SK-N-SH (cell line): ENCODE data around the gene TBC1D16. TPM values are rescaled to one million over a fixed set of nuclear protein-coding genes. Genes with fewer than 3 reads are reported as not detected.

Source experiments
- CTCF ChIA-PET: fragments of 300-600, 350-600 bp; formaldehyde crosslinking; extraction: SDS; loops from one replicate; lab custom pipeline; 2021; lab: Yijun Ruan, JAX
- POLR2A ChIA-PET: fragments of 350-600 bp; sonication (Branson Sonifier 250); formaldehyde crosslinking; extraction: SDS; loops from one replicate; lab custom pipeline; 2020; ENCODE audit warnings: antibody characterized with exemption, inconsistent platforms; lab: Yijun Ruan, JAX
- DNase-seq: peaks from one replicate; pipeline ENCODE4 v3.0.0; 2012
- H2AFZ ChIP-seq: fragments of 200-600 bp; sonication (generic); 2 replicates; pipeline ENCODE4 v1.8.1; 2016; ENCODE audit warnings: antibody characterized with exemption, mild to moderate bottlenecking, low read depth
- H3F3A ChIP-seq: fragments of 200-600 bp; sonication (generic); replicated peaks from 2 replicates; pipeline ENCODE3; 2016; ENCODE audit warnings: antibody characterized with exemption, mild to moderate bottlenecking; ENCODE audit not compliant: insufficient read depth
- H3K27ac ChIP-seq, 2 experiments: fragments of 200-500 bp in 1 of 2; fragments of 200-600 bp in 1 of 2; sonication (Bioruptor generic) in 1 of 2; sonication (generic), shearing (Covaris generic) in 1 of 2; 2 replicates each; pipeline versions ENCODE4 v1.5.1 to v1.6.1; 2014 to 2016; ENCODE audit warnings: low read depth in 2 of 2, inconsistent platforms in 1 of 2, low read length in 1 of 2, mild to moderate bottlenecking in 1 of 2, mixed read lengths in 1 of 2
- H3K27me3 ChIP-seq: fragments of 200-600 bp; sonication (generic), shearing (Covaris generic); 2 replicates; pipeline ENCODE4 v1.6.1; 2016; ENCODE audit warnings: mixed run types; ENCODE audit not compliant: insufficient read depth
- H3K36me3 ChIP-seq, 2 experiments: fragments of 200-500 bp in 1 of 2; fragments of 200-600 bp in 1 of 2; sonication (Bioruptor generic) in 1 of 2; sonication (generic) in 1 of 2; replicated peaks in 1 of 2; 2 replicates each; pipeline versions ENCODE3 to v1.5.1; 2014 to 2016; ENCODE audit warnings: low read length in 1 of 2, mild to moderate bottlenecking in 1 of 2; ENCODE audit not compliant: insufficient read depth in 2 of 2, control insufficient read depth in 1 of 2
- H3K4me1 ChIP-seq, 2 experiments: fragments of 200-500 bp in 1 of 2; fragments of 200-600 bp in 1 of 2; sonication (Bioruptor generic) in 1 of 2; sonication (generic), shearing (Covaris generic) in 1 of 2; 2 replicates each; pipeline versions ENCODE4 v1.5.1 to v1.6.1; 2014 to 2016; ENCODE audit warnings: low read depth in 1 of 2, low read length in 1 of 2, mixed run types in 1 of 2; ENCODE audit not compliant: insufficient read depth in 2 of 2, control insufficient read depth in 1 of 2
- H3K4me2 ChIP-seq: fragments of 200-600 bp; sonication (generic), shearing (Covaris generic); 2 replicates; pipeline ENCODE4 v1.6.1; 2017; ENCODE audit warnings: mixed run types
- H3K4me3 ChIP-seq, 2 experiments: fragments of 200-500 bp in 1 of 2; fragments of 200-600 bp in 1 of 2; sonication (Bioruptor generic) in 1 of 2; sonication (generic), shearing (Covaris generic) in 1 of 2; 2 replicates each; pipeline versions ENCODE4 v1.5.1 to v1.8.1; 2014 to 2016; ENCODE audit warnings: low read depth in 2 of 2, inconsistent platforms in 1 of 2, low read length in 1 of 2, mild to moderate bottlenecking in 1 of 2, mixed read lengths in 1 of 2, moderate library complexity in 1 of 2
- H3K79me2 ChIP-seq: fragments of 200-600 bp; sonication (generic); 2 replicates; pipeline ENCODE4 v1.8.1; 2017; ENCODE audit warnings: mild to moderate bottlenecking; ENCODE audit not compliant: insufficient read depth
- H3K9ac ChIP-seq: fragments of 200-600 bp; sonication (generic); 2 replicates; pipeline ENCODE4 v1.6.1; 2017; ENCODE audit warnings: mixed run types
- H3K9me2 ChIP-seq: fragments of 200-600 bp; sonication (generic); 2 replicates; pipeline ENCODE4 v1.6.1; 2017; ENCODE audit warnings: mixed run types
- H3K9me3 ChIP-seq: fragments of 200-600 bp; sonication (generic); 2 replicates; pipeline ENCODE4 v1.6.1; 2017; ENCODE audit warnings: mixed run types, mild to moderate bottlenecking, moderate library complexity
- H4K20me1 ChIP-seq: fragments of 200-600 bp; sonication (generic); 2 replicates; pipeline ENCODE4 v1.6.1; 2017; ENCODE audit warnings: mild to moderate bottlenecking, mixed run types; ENCODE audit not compliant: insufficient read depth
- ELF1 ChIP-seq: IDR thresholded peaks from 2 replicates; pipeline ENCODE4 v1.4.0; 2012
- EZH2phosphoT487 ChIP-seq: fragments of 200-600 bp; sonication (generic); IDR thresholded peaks from 2 replicates; pipeline ENCODE4 v1.6.1; 2017; ENCODE audit warnings: low read depth, mixed run types, mild to moderate bottlenecking, antibody characterized with exemption, moderate library complexity, borderline replicate concordance
- FOSL2 ChIP-seq: IDR thresholded peaks from 2 replicates; pipeline ENCODE4 v1.4.0; 2012; ENCODE audit warnings: low read depth, mild to moderate bottlenecking, moderate library complexity, borderline replicate concordance
- GABPA ChIP-seq: IDR thresholded peaks from 2 replicates; pipeline ENCODE4 v1.4.0; 2012; ENCODE audit warnings: low read depth, mild to moderate bottlenecking
- MXI1 ChIP-seq: IDR thresholded peaks from 2 replicates; pipeline ENCODE4 v1.6.1; 2012; ENCODE audit warnings: mild to moderate bottlenecking, low read depth, low read length, improper control_type of control experiment
- NFIC ChIP-seq: IDR thresholded peaks from 2 replicates; pipeline ENCODE4 v1.4.0; 2012; ENCODE audit warnings: borderline replicate concordance
- NRF1 ChIP-seq: IDR thresholded peaks from 2 replicates; pipeline ENCODE4 v1.6.1; 2012; ENCODE audit warnings: low read depth, mild to moderate bottlenecking, low read length
- POLR2AphosphoS5 ChIP-seq: IDR thresholded peaks from 2 replicates; pipeline ENCODE4 v1.6.1; 2012; ENCODE audit warnings: low read depth, low read length
- RXRA ChIP-seq: IDR thresholded peaks from 2 replicates; pipeline ENCODE4 v1.4.0; 2012; ENCODE audit warnings: low read depth, mild to moderate bottlenecking, borderline replicate concordance
- SIN3A ChIP-seq: IDR thresholded peaks from 2 replicates; pipeline ENCODE4 v1.6.1; 2012; ENCODE audit warnings: low read depth, mild to moderate bottlenecking, low read length, moderate library complexity, borderline replicate concordance
- SMC3 ChIP-seq: IDR thresholded peaks from 2 replicates; pipeline ENCODE4 v1.6.1; 2012; ENCODE audit warnings: low read depth, low read length, improper control_type of control experiment
- TAF1 ChIP-seq: IDR thresholded peaks from 2 replicates; pipeline ENCODE4 v1.6.1; 2012; ENCODE audit warnings: low read depth, mild to moderate bottlenecking, low read length, moderate library complexity, borderline replicate concordance
- TCF12 ChIP-seq: IDR thresholded peaks from 2 replicates; pipeline ENCODE4 v1.4.0; 2012
- WGBS: methylation state at CpG from one replicate; pipeline ENCODE4 v1.1.6; 2017; ENCODE audit warnings: low lambda C conversion rate; 5-methylcytosine and 5-hydroxymethylcytosine counted together
- polyA plus RNA-seq, 3 experiments: library from polyadenylated mRNA; depleted of rRNA; stranded (reverse); fragments of >200 nt; gene quantifications; 2 replicates each; pipeline ENCODE4 v1.2.3, GENCODE V29; 2012
- TF ChIP-seq, protein P1 (sequence below): IDR thresholded peaks from 2 replicates; pipeline ENCODE4 v1.6.1; 2012; ENCODE audit warnings: mild to moderate bottlenecking, low read depth, low read length, moderate library complexity
- TF ChIP-seq, protein P2 (sequence below): fragments of 150-350 bp; IDR thresholded peaks from 2 replicates; pipeline ENCODE4 v1.6.1; 2017; ENCODE audit warnings: antibody characterized with exemption, low read length, low read depth, borderline replicate concordance
- TF ChIP-seq, protein P3 (sequence below): IDR thresholded peaks from 2 replicates; pipeline ENCODE4 v1.4.0; 2012; ENCODE audit warnings: low read depth
- TF ChIP-seq, protein P4 (sequence below): IDR thresholded peaks from 2 replicates; pipeline ENCODE4 v1.4.0; 2012; ENCODE audit warnings: low read depth, borderline replicate concordance
- TF ChIP-seq, protein P5 (sequence below): IDR thresholded peaks from 2 replicates; pipeline ENCODE4; 2012
- TF ChIP-seq, protein P6 (sequence below): fragments of 200-600 bp; sonication (generic); IDR thresholded peaks from 2 replicates; pipeline ENCODE4 v1.6.1; 2017; ENCODE audit warnings: antibody characterized with exemption, mild to moderate bottlenecking, moderate library complexity

The TBC1D16 gene
- polyA plus RNA-seq, 1 of the 3 experiments (the other 2 are of a cell fraction) = 14.5 TPM

DNA sequence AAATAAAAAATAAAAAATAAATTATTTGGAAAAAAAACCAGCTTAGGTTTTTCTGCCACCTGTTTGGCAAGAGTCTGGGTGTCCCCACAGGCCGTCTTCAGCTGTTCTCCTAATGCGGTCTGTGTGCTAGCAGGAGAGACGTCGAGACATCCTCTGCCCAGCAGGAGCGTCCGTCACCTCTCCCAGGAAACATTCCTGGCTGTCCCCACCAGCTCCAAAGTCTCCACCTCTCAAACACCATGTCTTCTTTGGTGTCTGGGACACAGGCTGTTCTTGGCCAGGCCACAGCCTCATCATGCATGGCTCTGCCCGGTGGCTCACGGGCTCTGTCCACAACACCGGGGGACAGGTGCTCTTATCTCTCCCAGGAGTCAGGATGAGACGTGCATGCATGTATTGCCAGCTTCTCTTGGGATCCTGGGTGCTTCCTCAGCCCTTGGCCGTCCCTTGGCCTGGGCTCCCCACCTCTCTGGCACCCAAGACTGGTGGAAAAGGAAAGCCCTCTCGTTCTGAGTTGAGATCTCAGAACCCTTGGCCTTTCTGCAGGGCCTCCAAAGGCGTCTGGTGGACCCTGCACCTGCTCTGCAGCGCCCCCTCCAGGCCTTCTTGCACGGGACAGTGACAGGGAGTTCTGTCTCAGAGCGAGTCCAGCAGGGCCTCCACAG lies 111.6 kb downstream of the TBC1D16 start (continued):
- TF ChIP-seq, protein P1, sequence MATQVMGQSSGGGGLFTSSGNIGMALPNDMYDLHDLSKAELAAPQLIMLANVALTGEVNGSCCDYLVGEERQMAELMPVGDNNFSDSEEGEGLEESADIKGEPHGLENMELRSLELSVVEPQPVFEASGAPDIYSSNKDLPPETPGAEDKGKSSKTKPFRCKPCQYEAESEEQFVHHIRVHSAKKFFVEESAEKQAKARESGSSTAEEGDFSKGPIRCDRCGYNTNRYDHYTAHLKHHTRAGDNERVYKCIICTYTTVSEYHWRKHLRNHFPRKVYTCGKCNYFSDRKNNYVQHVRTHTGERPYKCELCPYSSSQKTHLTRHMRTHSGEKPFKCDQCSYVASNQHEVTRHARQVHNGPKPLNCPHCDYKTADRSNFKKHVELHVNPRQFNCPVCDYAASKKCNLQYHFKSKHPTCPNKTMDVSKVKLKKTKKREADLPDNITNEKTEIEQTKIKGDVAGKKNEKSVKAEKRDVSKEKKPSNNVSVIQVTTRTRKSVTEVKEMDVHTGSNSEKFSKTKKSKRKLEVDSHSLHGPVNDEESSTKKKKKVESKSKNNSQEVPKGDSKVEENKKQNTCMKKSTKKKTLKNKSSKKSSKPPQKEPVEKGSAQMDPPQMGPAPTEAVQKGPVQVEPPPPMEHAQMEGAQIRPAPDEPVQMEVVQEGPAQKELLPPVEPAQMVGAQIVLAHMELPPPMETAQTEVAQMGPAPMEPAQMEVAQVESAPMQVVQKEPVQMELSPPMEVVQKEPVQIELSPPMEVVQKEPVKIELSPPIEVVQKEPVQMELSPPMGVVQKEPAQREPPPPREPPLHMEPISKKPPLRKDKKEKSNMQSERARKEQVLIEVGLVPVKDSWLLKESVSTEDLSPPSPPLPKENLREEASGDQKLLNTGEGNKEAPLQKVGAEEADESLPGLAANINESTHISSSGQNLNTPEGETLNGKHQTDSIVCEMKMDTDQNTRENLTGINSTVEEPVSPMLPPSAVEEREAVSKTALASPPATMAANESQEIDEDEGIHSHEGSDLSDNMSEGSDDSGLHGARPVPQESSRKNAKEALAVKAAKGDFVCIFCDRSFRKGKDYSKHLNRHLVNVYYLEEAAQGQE = no peak
- TF ChIP-seq SIN3A = no peak
- TF ChIP-seq ELF1 = no peak
- TF ChIP-seq NFIC = no peak
- peak; percentile 53 for TF ChIP-seq SMC3
- TF ChIP-seq, protein P2, sequence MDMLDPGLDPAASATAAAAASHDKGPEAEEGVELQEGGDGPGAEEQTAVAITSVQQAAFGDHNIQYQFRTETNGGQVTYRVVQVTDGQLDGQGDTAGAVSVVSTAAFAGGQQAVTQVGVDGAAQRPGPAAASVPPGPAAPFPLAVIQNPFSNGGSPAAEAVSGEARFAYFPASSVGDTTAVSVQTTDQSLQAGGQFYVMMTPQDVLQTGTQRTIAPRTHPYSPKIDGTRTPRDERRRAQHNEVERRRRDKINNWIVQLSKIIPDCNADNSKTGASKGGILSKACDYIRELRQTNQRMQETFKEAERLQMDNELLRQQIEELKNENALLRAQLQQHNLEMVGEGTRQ = no peak
- TF ChIP-seq TAF1 = no peak
- no peak for TF ChIP-seq RXRA
- no peak for TF ChIP-seq TCF12
- no peak for TF ChIP-seq FOSL2
- TF ChIP-seq, protein P3, sequence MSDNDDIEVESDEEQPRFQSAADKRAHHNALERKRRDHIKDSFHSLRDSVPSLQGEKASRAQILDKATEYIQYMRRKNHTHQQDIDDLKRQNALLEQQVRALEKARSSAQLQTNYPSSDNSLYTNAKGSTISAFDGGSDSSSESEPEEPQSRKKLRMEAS = no peak
- TF ChIP-seq GABPA = no peak
- TF ChIP-seq MXI1 = no peak
- TF ChIP-seq EZH2phosphoT487 = no peak

DNA sequence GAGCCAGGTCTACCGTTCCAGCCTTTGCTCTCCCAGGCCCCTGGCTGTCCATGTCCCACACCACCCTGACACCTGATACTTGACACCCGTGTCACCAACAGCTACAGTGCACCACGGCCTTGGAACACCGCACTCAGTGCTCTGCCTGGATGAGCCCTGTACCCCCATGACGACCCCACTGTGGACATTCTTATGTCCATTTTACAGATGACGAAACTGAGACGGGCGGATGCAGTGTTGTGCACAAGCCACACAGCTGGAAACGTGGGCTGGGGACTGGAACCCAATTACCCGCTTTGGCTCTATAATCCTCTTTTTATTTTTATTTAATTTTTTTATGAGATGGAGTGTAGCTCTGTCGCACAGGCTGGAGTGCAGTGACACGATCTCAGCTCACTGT lies 112.9 kb downstream of the TBC1D16 start:
- Histone ChIP-seq H3K9ac (no peak overlapping the region), H3K79me2 (no peaks in the 10 kb centered on the region), H3K27ac (no peak overlapping the region), H3K4me1 (peaks cover 9 to 27% of the 10 kb centered on the region in 2 experiments; a peak in 2 of 4 replicates), H3K9me3 (no peaks in the 10 kb centered on the region), H3K9me2 (no peaks in the 10 kb centered on the region), H3K36me3 (no peaks in the 10 kb centered on the region), H3K4me3 (no peak overlapping the region), H3F3A (no peaks in the 10 kb centered on the region), H3K27me3 (no peaks in the 10 kb centered on the region), H3K4me2 (no peak overlapping the region), H4K20me1 (no peaks in the 10 kb centered on the region), H2AFZ (no peak overlapping the region)
- 81% methylated on average over 12 of the region's 12 CpGs for WGBS
- CTCF ChIA-PET = interaction anchor here (0.7 to 14.1 kb wide), 9 partner anchors 9 to 181 kb away, joined by 3 to 182 read pairs (median 5); partner anchors contain the start of gene CBX4
- DNase-seq = no peak
- POLR2A ChIA-PET = interaction anchor here (0.7 kb wide), 1 partner anchor 56 kb away, joined by 3 read pairs; no protein-coding TSS in a partner anchor
- TF ChIP-seq NRF1 (no peak), POLR2AphosphoS5 (no peak), ELF1 (no peak)
- TF ChIP-seq, protein P4, sequence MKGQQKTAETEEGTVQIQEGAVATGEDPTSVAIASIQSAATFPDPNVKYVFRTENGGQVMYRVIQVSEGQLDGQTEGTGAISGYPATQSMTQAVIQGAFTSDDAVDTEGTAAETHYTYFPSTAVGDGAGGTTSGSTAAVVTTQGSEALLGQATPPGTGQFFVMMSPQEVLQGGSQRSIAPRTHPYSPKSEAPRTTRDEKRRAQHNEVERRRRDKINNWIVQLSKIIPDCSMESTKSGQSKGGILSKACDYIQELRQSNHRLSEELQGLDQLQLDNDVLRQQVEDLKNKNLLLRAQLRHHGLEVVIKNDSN = no peak
- TF ChIP-seq, protein P5, sequence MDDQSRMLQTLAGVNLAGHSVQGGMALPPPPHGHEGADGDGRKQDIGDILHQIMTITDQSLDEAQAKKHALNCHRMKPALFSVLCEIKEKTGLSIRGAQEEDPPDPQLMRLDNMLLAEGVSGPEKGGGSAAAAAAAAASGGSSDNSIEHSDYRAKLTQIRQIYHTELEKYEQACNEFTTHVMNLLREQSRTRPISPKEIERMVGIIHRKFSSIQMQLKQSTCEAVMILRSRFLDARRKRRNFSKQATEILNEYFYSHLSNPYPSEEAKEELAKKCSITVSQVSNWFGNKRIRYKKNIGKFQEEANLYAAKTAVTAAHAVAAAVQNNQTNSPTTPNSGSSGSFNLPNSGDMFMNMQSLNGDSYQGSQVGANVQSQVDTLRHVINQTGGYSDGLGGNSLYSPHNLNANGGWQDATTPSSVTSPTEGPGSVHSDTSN = no peak
- TF ChIP-seq, protein P6, sequence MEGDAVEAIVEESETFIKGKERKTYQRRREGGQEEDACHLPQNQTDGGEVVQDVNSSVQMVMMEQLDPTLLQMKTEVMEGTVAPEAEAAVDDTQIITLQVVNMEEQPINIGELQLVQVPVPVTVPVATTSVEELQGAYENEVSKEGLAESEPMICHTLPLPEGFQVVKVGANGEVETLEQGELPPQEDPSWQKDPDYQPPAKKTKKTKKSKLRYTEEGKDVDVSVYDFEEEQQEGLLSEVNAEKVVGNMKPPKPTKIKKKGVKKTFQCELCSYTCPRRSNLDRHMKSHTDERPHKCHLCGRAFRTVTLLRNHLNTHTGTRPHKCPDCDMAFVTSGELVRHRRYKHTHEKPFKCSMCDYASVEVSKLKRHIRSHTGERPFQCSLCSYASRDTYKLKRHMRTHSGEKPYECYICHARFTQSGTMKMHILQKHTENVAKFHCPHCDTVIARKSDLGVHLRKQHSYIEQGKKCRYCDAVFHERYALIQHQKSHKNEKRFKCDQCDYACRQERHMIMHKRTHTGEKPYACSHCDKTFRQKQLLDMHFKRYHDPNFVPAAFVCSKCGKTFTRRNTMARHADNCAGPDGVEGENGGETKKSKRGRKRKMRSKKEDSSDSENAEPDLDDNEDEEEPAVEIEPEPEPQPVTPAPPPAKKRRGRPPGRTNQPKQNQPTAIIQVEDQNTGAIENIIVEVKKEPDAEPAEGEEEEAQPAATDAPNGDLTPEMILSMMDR = no peak
- TF ChIP-seq, protein P1 = no peak
